DMS 273 (cell line): ENCODE data around the gene ATP5F1A.

Experiments used
- DNase-seq: peaks from one replicate; lab custom pipeline; 2025; ENCODE audit not compliant: unreplicated experiment; lab: John Stamatoyannopoulos, UW

Gene ATP5F1A

DNA sequence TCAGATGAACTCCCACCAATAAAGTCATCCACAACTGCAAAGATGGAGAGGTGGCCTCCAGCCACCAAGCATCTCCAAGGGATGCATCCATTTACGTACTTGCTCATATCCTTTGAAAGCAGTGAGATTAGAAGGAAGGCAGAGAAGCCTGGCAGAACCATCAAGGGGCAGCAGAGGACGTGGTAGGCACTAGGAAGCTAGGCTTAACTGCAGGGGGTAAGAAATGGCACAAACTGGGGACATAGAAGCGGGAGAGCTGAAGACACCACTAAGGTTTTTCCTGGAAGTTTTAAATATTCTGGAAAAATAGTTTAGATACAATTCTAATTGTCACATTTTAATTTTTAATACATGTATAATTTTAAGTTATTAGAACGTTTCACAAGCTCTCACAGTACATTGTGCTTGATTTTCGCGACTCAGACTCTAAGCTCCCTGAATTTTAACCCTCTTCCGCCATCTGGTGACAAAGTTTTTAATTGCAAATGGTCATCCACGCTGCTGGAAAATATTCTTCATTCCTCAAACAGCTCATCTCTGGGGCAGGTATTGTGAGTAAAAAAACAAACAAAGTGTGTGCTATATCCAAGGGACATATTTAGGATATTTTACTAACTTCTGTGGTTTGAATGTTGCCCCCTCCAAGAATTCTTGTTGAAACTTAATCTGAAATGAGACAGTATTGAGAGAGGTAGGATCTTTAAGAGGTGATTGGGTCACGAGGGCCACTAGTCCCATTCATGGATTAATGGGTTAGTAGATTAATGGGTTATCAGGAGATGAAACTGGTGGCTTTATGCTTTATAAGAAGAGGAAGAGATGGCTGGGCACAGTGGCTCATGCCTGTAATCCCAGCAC is 24.4 kb downstream of the ATP5F1A start:
- peak; percentile 87 for DNase-seq

DNA sequence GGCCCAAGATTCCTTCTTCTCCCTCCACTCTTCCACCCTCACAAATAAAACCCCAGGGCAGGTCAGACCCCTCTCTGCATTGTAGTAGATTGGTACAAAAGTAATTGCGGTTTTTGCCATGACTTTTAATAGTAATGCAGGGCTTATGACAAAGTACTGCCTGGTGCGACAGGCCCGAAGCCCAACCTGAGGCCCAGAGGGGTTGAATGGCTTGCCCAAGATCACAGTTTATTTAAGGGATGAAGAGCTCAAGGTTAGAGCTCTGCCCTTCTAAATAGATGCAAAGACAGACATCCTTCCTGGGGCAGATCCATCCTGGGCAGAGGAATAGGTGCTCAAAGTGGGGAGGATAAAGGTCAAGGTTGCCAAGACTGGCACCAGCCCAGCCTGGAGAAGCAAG is 25.1 kb downstream of the ATP5F1A start:
- no peak for DNase-seq

DNA sequence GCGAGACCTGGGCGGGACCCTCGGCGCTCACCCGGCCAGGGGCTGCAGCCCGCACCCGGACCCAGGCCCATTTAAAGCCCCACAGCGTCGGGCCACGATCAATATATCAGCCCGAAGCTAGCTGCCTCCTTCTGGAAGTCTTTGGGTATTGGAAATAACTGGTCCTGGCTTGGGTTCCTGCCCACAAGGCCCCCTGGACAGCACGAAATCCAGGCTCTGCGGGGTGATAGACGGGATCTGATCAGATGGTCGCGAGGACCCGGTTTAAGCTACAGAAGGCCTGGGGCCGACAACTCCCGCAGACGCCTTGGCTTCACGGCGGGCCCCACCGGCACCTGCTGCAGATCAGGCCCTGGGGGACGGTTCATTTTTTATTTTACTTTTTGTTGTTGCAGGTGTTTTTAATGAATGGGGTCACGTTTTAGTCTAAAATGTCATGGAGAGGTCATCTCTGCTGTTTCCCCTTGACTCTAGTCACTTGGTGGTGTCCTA is 25.7 kb downstream of the ATP5F1A start:
- peak; percentile 52 for DNase-seq

DNA sequence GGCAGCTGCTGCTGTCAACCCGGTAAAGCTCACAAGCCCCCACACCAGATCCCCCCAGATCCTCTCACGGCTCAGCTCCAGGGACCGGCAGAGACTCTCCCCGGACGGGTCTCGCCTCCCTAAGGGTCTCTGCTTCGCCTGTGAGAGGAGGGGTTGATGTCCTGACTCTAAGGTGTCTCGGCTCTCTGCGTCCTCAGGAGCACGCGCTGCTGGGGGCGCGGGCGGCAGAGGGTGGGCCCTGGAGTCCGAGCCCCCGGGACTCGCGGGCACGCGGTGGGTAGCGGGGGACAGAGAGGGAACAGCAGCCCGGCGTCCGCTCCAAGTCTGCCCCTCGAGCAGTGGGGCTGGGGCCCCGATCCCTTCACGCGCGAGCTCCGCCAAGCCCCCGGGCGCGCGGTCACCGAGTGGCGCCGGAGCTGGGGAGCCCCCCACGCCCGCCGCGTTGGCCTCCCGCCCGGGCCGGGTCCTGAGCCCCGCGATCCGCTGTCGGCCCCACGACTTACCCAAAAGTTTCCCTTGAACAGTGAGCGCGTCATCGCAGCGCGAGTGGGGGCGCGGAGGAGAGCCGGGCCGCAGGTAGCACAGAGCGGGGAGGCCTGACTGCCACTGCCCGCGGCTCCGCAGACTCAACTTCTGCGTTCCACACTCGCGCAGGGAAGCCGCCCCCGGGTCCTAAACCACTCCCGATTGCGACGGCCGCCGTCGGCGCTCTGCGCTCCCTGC is 26.3 kb downstream of the ATP5F1A start, which contains the start of gene PSTPIP2:
Gene PSTPIP2, minus strand, starts transcription at position 608 of the 723 bp plus-strand sequence. Its CDS starts 72 bp downstream, at position 536.
- DNase-seq = peak; percentile 71

DNA sequence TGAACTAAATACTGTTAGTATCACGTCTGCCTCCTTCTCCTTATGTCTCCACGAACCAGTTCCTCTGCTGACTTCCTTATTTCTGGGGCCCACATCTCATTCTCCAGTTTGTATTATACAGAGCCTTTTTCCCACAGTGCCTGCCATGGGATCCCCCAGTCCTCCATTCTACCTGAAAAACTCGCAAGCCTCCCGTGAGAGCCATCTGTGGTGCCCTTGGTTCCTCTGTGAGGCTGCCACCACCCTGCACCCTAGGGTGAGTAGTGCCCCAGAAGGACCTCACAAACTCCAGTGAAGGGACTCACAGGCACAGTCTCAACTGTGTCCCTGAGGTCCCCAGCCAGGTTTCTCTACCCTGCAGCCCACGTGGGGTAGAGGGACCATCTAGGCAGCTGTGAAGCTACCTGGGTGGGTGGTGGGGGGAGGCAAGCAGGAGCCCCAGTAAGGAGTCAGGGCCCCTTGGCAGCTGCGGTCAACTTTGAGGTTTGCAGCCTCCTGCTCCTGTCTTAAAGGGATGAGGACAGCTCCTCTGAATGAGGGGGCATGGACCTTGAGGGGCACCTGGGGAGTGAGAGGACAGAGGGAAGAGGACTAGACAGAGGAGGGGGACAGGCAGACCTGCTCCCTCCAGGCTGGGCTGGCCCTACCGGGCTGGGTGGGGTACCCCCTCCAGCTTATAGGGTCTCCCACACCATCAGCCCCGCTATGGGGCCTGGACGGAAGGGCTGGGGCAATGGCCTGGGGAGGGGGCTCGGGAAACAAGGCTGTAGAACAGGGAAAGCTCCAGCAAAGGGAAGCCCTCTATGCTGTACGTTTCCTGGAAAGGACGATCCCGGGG is 27.1 kb downstream of the ATP5F1A start:
- DNase-seq = no peak

DNA sequence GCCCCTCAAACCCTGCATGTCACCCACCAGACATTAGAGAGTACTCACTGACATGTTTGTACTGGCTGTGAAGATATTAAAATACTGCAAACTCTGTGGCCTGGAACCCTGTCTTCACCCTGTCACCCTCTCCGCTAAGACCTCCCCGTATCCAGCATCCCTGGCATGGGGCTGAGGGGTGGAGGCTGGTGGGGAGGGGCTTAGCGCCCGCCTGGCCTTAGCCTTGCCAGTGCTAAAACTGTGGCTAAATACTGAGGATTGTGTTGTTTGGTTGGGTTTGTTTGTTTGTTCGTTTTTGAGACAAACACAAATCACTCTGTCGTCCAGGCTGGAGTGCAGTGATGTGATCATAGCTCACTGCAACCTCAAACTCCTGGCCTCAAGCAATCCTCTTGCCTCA is 27.9 kb downstream of the ATP5F1A start:
- no peak for DNase-seq

DNA sequence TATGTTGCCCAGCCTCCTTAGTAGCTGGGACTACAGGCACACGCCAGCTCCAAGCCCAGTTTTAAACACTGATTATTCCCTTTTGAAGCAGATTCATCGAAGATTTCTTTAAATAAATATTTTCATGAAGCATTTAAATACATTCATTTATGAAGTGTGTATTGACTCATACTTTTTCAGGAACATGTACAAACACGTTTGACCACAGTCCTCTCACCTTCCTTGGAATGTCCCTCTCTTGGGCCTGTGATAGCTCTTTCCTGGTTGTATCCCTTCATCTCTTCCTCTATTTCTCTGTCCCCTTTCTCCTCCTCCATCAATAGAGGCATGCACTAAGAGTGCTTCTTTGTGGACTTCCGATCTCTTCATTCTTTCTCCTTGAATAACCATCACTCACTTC is 28.6 kb downstream of the ATP5F1A start:
- no peak for DNase-seq

DNA sequence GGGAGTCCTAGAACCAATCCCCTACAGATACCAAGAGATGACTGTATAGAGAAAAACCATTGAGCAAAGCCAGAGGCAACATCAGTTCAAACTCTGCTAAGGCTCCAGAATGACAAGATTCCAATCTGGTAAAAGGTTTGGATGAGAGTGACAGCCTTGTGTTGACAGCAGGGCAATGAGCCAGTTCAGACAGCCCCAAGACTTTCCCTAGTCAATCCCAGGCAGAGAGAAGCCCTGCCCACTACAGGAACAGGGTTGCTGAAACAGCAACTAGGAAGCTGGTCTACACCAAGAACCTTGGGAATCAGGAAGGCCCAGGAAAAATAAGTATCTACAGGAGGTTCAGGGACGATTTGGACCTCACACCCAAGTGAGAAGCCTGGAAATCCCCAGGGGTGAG is 29.3 kb downstream of the ATP5F1A start:
- no peak for DNase-seq

DNA sequence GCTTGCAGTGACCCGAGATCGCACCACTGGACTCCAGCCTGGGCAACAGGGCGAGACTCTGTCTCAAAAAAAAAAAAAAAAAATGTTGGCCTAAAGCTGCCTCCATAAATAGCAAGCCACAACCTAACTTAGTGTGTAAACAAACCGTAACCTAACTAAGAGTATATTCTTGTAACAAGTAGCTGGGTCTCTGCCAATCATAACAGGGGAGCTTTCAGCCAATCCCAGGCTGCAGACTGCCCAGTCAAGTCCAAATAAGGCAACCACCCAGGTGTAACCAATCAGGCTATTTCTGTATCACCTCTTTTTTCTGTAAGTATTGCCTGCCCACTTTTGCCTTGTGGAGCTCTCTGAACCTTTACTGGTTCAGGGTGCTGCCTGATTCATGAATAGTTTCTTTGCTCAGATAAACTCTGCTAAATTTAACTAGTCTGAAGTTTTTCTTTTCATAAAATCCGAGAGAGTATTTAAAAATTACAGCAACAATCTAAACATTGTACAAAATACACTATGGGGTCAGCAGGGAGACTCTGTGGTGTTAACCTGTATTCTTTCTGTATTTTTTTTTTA is 30.6 kb downstream of the ATP5F1A start:
- DNase-seq = peak; percentile 32

DNA sequence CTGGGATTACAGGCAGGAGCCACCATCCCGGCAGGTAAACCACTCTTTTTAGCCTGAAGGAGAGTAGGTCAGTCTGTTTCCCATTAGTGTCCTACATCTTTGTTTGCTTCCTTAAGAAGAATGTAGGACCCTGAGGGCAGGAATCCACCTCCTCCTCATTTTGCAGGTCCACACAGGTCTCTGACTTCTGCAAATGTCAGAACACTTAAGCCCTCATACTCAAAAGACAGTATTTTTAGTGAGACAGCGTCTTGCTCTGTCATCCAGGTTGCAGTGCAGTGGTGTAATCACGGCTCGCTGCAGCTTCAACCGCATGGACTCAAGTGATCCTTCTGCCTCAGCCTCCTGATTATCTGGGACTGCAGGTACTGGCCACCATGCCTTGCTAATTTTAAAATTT is 35.3 kb downstream of the ATP5F1A start:
- no peak for DNase-seq

DNA sequence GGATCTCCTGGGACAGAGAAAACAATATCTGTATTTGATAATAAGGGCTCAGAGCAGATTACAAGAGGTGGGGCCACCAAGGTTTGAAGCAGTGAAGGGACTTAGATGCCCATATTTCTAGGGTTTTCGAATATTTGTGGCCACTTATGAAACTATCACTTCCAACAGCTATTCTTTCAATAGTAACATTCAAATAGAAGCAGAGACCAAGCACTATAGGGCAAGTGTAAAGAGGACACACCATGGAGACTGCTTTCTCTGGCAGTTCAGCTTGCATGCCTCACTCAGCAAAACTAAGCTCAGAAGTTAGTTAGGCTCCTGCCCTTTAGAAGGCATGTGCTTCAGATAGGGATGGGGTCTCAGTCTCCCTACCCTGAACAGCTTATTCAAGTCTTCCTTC is 36.3 kb downstream of the ATP5F1A start:
- DNase-seq = no peak

DNA sequence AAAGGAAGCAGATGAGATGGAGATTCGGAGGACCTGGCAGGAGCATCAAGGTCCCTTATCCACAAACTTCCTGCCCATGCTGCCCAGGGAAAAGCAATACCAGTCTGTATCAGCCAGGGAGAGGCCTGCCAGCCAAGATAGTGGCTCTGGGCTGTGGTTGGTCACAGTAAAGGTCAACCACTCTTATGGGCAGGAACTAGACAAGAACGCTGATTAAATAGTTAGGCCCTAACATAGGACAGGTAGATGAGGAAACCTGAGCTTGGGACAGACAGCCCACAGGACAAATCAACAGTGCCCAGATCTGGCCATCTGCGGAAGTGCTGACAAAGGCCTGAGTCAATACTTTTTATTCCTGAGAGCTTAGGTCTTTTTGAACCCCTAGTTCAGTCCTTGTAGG is 36.7 kb downstream of the ATP5F1A start:
- no peak for DNase-seq

DNA sequence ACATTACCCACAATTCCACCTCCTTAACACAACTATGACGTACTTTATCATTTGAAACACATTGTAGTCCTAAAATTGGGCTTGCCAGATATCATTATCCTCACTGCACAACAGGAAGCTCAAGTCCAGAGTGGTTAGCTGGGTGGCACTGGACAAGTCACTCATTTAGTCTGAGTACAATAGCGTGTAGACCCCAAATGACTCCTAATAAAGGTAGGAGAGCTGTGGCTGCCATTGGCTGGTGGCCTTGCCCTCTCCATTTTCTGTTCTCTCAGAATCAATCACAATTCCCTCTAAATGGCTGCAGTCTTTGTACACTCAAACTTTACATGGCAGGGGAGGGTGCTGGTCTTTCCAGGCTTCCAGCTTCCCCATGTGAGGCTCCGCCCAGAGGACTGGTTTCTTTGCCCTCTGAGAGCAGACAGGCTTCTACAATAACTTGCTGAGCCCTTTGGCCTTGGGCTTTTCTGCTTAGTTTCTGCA is 37.7 kb downstream of the ATP5F1A start:
- DNase-seq = no peak

DNA sequence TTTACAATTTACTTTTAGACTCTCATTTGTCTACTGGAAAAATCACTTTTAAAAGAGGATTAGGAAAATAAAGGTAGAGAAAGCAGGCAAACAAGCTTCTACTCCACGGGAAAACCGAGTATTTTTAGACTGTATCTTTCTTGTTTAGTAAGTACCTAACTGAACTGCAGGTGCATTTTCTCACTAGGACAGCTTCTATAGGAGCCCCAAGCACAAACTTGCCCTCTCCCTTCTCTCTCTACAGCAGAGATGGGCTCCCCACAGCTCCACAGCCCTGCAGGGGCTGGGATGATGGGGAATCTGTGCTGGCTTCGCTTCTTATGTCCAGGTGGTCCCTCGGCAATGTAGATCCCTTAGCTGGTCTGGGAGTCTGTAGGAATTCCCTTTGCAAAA is 42.3 kb downstream of the ATP5F1A start:
- no peak for DNase-seq

DNA sequence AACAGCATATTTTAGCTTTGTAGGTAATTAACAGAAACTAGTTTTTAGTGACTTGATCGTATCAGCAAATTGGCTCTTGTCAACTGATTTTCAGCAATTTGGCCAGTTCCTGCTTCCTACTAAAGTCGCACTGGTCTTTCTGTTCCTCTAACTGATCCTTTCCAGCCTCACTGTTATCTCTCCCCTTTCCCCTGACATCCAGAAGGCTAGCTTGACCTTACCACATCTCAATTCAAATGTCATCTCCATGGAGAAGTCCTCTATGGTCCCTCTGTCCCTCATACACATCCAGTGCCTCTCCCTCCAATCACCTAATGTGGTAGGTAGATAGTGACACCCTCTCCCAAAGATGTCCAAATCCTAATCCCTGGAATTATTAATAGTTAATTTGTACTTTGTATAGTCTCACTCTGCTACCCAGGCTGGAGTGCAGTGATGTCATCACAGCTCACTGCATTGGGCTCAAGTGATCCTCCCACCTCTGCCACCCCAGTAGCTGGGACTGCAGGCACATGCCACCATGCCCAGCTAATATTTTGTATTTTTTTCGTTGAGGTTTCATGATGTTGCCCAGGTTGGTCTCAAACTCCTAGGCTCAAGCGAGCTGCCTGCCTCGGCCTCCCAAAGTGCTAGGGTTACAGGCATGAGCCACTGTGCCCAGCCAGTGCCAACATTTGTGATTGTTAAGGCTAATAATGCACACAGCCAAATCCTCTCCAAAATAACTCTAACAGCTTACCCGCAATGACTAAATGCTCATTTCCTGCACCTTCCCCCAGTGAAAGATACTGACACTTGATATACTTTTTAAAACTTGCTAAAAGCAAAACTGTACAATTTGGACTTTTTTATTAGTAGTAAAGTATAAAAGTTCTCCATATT is 42.9 kb downstream of the ATP5F1A start:
- no peak for DNase-seq

DNA sequence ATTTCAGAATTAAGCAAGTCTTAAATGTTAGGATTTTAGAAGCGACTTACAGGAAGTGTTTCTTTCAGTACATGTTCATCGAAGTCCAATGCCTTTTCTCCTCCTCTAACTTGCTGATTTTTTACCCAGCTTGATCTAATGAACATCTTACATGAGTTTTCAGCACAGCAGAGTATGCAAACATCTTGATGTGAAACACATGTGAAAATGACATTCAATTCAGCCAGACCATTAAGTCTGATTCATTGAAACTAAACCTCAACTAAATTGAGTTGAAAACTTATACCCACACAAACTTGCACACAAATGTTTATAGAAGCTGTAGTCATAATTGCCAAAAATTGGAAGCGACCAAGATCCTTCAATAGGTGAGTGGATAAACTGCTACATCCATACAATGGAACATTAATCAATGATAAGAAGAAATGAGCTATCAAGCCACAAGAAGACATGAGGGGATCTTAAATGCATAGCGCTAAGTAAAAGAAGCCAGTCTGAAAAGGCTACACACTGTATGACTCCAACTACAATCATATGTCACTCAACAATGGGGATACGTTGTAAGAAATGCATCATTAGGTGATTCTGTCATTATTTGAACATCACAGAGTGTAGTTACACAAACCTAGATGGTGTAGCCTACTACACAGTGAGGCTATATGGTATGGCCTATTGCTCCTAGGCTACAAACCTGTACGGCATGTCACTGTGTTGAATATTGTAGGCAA is 44.6 kb downstream of the ATP5F1A start:
- DNase-seq = no peak

DNA sequence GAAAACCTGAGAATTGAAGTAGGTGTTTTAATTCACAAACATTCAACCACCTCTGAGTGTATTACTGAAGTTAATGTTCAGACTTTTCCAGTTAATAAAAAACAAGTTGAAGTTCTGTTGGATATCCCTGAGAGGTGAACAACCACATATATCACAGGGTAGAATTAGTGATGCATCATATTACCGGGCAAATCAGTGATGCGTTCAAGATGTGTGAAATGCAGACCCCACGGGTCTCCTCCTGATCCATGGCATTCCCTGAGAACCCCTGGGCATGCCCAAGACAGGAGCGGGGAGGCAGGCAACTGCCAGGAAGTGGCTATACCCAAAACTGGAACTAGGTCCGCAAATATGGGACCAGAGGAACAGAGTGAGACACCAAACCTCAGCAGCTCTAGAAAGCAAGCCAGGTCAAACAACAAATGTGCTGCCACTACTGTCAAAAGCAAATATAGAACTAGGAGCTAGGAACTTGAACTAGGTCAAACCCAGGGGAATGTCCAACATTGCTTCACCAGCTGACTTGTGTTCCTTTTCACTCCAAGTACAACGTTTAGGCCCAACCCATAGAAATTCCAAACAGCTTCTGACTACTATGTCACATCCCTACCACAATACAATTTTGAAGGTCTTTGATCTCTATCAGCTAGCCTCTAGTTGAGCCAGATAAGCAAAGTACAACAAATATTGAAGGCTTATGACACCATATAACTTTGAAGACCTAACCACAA is 46.2 kb downstream of the ATP5F1A start:
- no peak for DNase-seq

DNA sequence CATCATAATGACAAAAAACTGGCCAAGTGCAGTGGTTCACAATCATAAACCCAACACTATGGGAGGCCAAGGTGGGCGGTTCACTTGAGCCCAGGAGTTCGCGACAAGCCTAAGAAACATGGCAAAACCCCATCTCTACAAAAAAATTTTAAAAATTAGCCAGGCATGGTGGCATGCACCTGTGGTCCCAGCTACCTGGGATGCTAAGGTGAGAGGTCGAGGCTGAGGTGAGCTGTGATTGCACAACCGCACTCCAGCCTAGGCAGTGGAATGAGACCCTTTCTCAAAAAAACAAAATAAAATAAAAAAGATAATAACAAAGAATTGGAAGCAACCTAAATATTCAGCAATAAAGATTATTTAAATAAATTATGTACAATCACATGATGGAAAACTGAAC is 47.8 kb downstream of the ATP5F1A start:
- DNase-seq = no peak
